HPDE6-E6E7 (cell line): Measurements from ENCODE around the gene CLEC10A.
A peak's percentile ranks its signal among the peaks of the same experiment; 100 is the strongest.

Source experiments
- DNase-seq: peaks from one replicate; pipeline ENCODE4 v3.0.0; 2011; ENCODE audit warnings: missing footprints; ENCODE audit errors: extremely low spot score

CLEC10A gene

DNA sequence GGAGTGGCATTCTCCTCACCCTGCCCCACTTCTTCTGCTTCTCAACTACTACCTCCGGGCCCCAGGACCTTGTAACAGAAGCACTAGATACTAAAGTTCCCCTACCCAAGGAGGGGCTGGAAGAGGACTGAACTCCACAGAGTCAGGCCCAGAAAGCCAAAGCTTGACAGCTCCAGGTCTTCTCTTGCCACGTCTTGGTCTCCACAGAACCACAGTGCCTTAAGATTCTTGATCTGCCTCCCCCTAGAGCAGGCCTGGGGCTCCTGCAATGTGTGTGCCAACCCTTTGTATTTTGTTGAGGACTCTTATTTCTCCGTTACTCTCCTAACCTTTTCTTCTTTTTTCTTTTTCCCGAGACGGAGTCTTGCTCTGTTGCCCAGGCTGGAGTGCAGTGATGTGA lies 40.2 kb downstream of the CLEC10A start:
- DNase-seq, result no peak

DNA sequence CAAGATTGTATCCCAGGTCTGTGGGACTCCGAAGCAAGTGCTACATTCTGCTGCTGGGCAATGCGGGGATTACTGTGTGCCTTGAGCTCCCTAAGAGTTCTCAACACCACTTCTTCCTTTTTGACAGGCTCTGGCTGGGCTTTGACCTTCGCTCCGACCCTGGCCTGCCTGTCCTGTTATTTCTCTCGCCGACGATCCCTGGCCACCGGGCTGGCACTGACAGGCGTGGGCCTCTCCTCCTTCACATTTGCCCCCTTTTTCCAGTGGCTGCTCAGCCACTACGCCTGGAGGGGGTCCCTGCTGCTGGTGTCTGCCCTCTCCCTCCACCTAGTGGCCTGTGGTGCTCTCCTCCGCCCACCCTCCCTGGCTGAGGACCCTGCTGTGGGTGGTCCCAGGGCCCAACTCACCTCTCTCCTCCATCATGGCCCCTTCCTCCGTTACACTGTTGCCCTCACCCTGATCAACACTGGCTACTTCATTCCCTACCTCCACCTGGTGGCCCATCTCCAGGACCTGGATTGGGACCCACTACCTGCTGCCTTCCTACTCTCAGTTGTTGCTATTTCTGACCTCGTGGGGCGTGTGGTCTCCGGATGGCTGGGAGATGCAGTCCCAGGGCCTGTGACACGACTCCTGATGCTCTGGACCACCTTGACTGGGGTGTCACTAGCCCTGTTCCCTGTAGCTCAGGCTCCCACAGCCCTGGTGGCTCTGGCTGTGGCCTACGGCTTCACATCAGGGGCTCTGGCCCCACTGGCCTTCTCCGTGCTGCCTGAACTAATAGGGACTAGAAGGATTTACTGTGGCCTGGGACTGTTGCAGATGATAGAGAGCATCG lies 41.8 kb downstream of the CLEC10A start:
- no peak for DNase-seq

DNA sequence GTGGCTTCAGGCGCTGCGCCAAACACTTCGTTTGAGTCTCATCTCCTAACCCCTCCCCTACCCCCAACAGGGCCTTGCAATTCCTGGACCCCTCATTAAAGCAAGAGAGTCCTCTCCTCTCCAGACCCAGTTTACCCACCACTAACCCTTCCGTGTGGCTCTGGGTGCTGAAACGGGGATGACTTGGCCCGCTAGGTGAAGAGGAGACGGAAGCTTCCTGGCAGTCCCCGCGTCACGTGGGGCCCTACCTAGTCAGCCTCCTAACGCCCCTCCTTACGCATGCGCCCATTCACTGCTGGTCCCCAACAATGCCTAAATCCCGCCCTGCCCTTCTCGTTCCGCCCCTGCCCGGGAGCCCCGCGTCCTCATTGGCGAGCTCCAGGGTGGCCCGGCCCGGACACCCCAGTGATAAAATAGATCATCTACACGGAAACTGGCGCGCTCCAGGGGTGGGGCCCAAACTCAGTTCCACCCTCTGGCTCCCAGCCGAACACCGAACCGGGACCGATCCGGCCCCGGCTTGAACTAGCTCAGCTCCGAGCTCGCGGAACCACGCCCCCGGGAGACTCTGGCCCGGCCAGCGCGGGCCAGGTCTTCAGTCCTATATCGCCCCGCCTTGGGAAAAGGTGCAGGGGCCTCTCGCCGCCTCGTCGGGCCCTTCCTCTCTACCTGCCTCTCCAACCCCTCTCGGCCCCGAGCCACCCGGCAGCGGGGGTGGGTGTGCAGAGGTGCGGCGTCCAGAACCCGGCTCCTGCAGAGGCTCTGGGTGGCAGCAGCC lies 44.3 kb downstream of the CLEC10A start, which contains the start of gene SLC16A13:
Gene SLC16A13, plus strand, starts transcription at position 425 of the 778 bp plus-strand sequence. CDS start 368 bp downstream, outside the sequence.
- peak; percentile 100 for DNase-seq

DNA sequence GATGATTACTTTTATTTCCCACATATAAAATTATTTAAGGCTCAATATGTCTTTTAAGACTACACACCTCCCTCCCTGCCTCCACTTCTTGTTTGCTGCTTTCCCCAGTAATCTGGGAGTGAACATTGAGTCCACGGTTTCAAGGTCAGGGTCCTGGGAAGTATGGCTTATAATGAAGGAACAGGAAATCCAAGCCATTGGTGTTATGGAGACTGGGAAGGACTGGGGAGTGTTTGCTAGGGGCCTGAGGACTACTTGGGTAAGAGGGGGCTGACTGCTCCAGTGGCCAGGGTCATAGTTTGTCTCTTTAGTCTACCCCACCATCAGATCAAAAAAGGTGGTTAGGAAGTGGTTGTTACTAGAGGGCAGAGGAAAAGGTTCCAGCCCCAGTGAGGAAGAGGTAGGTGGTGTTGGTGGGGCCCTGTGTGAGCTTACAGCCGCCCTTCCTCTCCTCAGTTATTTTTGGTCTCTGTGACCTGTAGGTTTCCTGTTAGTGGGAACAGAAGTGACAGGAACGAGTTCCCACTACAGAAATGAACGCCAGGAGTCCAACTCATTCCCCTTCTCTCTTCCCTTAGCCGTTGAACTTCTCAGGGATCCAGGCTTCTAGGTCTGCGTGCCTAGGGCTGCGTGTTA lies 45.0 kb downstream of the CLEC10A start:
- no peak for DNase-seq

- no peak for DNase-seq
Measured at GRCh38 chr17:7029659-7030058, 50.4 kb downstream of the CLEC10A start.

DNA sequence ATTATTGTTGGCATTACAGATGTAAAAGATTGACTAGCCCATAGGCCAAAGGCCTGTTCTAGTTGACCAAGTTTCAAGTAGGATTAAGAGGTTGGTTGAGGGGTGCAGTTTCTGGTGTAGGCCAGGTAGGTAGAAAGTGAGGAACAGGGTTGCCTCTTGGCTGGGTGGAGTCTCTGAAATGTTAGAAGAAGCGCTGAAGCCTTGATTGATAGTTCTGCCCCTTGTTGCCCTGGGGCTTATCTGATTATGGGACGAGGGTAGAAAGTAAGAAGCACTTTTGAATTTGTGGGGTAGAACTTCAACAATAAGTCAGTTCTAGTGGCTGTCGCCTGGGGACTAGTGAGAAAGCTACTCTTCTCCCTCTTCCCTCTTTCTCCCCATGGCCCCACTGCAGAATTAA lies 51.0 kb downstream of the CLEC10A start:
- DNase-seq, result no peak

- no peak for DNase-seq
Measured at GRCh38 chr17:7027335-7027734, 52.7 kb downstream of the CLEC10A start.

GRCh38 chr17:7026471-7027115 lies 53.5 kb downstream of the CLEC10A start:
- DNase-seq, result no peak

GRCh38 chr17:7025245-7025644 lies 54.8 kb downstream of the CLEC10A start:
- DNase-seq, result no peak
